GM10847 (cell line): ENCODE measurements around the gene S100A1.
A peak's percentile ranks its signal among the peaks of the same experiment; 100 is the strongest.

Experiments used
- POLR2A ChIP-seq: IDR thresholded peaks from 2 replicates; pipeline ENCODE4 v1.6.1; 2011; ENCODE audit not compliant: insufficient read length; ENCODE audit errors: extremely low read depth

The S100A1 gene

DNA sequence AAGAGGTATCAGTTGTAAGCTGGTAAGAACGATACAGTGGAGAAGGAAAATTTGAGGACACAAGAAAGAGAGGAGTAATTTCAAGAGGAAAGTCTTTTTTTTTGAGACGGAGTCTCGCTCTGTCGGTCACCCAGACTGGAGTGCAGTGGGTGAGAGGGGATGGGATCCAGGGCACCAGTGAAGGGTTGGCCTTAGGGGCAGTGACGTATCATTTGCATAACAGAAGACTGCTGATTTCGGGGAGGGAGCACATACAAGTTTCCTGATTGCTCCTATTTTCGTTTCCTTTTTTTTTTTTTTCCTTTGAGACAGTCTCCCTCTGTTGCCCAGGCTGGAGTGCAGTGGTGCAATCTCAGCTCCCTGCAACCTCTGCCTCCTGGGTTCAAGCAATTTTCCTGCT lies 5.1 kb upstream of the S100A1 start:
- TF ChIP-seq POLR2A: no peak

DNA sequence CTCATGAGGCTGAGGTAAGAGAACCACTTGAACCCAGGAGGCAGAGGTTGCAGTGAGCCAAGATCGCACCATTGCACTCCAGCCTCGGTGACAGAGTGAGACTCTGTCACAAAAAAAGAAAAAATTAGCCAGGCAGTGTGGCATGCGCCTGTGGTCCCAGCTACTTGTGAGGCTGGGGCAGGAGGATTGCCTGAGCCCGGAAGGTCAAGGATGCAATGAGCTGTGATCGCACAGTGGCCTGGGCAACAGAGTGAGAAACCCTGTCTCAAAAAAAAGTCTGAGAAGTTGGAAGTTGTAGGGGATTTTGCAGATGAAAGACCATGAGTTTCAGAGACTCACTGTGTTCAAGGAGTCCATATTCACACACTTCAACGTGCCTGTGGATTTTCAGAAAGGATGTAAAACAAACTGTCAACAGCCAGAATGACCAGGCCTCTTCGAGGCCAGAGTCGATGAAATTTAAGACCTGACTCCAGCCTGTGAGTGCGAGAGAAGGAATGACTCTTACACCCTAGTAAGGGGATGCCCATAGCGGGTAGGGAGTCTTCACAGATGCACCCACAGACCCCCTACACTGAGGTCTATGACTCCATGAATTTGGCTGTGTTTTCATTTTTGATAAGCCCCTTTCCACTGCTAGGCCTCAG lies 3.1 kb upstream of the S100A1 start:
- TF ChIP-seq POLR2A: no peak

DNA sequence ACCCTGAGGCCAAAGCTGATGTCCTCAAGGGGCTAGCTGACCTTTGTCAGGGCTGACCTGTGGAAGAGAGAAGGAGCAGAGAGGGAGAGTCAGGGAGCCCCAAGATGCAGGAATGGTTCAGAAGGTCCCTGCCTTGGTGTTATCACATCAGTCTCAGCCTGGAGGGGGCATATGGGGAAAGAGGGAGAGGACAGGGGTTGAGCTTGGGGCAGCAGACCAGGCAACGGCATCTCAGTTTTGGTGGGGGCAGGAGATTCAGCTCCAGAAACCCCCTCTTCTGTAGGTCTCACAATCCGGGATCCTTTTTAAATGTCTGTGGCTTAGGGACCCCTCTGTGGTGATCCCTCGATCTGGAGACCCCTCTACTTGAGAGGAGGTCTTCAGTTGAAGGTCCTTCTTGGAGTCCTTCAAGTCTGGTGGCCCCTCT lies 1.7 kb upstream of the S100A1 start:
- TF ChIP-seq POLR2A: no peak

DNA sequence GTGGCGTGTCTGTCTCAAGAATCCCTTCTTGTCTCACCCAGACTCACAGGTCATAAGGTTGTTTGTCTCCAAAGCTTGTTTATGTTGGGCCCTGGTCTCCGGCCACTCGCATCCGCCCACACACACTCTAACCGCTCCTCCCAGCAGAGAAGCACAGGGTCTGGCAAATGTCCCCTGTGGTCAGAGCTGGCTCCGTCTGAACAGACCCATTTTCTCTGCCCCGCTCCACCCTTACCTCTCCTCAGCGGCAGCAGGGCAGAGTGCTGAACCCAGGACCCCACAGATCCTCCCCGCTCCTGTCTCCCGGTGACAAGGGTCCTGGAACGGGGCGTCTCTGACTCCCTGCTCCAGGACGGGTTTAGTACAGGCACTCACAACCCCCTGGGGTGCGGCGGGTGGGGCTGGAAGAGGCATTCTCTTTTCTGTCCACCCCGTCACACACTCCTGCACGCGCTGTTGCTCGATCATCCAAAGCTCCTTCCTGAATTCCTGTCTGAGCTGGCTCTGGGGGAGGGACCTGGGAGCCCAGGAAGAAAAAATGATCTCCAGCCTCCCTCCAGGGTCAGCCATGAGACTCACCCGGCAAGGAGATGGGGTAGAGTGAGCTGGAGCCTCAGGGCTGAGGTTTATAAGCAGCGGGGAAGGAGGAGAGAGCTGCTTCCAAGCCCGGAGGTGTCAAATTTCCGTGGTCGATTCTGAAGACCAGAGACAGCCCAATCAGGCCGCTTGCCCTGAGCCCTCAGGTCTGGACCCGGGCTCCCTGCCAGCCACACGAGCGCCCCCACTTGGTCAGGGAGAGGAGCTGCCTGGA lies 1.1 kb upstream of the S100A1 start, which contains the start of gene S100A13:
S100A13 (minus strand) TSS at position 602 of the 811 bp plus-strand sequence. CDS start 1,033 bp downstream, outside the sequence.
- TF ChIP-seq POLR2A: no peak

DNA sequence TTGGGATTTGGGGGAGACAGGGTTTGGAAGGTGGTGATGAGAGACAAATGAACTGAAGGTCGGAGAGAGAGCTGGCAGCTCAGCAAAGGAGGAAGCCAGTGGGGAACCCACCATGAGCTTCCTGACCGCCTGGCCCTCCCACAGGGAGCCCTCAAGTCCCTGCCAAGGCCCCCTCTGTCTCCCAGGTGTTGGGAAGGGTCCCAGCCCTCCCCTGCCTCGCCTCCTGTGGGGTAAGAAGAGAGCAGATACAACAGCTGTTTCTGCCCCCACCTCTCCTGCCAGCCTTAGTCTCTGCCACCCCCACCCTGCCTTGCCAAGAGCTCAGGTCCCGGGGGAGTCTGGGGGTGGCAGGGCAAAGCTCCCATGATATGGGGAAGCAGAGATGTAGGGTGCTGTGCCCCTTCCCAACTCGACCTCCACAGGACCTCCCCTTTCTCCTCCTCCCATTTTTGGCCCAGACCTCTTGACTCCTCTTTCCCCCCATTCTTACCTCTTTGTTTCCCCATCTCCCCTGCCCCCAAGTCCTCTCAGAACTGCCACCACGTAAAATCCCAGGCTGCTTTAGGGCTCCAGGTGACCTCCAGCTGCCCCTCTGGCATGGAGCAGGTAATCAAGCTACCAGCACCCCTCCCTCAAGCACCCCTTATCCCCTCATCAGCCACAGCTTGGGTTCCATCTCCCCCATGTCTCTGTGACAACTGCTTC lies 556 bp downstream of the S100A1 start:
- no peak for TF ChIP-seq POLR2A

DNA sequence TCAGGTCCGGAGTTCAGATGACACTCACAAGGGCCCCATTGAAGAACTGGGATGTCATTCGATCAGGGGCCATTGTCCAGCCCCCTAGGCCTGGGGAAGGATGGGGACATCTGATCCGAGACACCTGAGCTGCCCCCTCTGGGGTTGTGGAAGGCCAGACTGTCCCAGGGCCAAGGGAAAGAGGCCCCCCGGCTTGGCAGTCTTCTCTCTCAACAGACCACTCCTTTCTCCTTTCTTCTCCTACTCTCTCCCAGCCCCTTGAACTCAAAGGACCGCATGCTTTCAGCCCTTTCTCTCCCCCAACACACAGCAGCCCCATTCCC lies 1.1 kb downstream of the S100A1 start:
- TF ChIP-seq POLR2A: no peak

DNA sequence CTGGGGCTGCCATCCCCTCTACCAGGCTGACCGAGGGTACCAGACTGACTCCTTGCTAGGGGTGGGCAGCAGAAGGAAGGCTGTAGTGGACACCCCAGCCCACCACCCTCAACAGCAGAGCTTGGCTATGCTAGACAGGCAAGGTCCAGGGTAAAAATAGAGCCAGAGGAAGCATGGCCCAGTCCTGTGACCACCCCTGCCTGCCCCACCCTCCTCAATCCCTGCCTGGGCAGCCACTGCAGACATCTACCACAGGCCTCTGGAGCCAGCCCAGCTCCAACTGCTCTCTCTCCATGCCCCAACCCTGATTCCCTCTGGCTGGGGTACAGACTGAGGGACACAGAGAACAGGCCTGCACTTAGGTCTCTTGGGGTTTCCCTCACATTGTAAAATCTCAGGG lies 1.7 kb downstream of the S100A1 start:
- no peak for TF ChIP-seq POLR2A

DNA sequence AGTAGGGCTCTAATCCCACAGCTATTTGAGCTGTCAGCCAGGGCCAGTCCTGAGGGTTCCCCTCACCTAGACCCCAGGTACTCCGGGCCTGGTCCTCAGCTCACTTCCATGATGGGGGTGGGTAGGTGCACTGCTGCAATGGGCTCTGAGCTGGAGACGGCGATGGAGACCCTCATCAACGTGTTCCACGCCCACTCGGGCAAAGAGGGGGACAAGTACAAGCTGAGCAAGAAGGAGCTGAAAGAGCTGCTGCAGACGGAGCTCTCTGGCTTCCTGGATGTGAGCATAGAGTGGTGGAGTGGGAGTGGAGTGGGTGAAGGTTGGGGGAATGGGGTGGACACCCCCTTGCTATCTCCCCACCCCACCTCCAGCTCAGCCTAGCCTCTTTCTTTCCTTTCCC lies 2.1 kb downstream of the S100A1 start:
- TF ChIP-seq POLR2A: no peak

DNA sequence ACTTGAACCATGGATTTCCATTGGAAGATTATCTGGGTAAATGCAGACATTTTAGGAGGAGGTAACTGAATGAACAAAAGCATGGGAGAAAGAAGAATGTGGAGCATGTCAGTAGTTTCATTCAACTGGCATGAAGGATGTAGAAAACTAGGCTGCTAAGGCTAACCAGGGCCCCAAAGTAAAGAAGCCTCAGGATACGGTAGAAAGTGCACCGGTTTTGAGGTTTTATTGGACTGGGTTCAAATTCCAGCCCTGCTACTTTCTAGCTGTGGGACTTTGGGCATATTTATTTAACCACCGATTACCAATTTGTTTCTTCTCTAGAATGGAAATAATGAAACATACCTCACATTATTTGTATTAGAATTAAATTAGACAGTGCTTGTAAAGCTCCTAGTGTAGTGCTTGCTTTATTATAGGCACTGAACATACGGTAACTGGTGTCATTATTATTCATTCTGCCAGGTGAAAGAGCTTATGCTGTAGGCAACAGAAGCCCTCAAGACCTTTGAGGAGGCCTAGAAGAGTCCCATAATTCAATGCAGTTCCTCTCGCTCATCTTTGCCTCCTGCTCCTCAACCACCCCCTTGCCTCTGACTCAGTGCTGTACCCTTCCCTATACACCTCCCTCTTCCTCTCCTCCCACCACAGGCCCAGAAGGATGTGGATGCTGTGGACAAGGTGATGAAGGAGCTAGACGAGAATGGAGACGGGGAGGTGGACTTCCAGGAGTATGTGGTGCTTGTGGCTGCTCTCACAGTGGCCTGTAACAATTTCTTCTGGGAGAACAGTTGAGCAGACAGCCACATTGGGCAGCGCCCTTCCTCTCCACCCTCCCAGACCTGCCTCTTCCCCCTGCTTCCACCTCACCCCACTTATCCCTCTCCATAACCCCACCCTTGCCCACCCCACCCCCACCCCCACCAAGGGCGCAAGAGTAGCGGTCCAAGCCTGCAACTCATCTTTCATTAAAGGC lies 3.1 kb downstream of the S100A1 start:
- no peak for TF ChIP-seq POLR2A

DNA sequence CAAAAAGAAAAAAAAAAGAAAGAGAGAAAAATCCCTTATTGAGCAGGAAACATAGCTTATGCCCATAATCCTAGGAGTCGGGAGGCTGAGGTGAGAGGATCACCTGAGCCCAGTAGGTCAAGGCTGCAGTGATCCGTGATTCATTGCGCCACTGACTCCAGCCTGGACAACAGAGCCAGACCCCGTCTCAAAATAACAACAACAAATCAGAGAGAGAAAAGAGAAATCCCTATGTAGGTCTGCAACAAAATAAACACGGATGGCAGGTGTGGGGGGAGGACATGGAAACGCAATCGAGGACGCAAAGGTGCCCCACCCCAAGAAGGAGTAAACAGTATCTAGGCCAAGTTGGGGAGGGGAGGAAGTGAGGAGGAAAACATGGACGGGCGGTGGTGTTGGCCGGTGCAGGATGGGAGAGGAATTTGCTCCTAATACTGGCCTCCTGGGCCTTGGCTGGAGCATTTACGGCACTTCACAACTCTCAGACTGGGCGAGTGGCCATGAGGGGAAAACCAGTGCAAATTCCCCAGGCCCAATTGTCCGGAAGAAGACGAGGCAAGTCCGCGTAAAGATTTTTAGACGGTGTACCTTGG lies 5.0 kb downstream of the S100A1 start:
- TF ChIP-seq POLR2A: no peak

DNA sequence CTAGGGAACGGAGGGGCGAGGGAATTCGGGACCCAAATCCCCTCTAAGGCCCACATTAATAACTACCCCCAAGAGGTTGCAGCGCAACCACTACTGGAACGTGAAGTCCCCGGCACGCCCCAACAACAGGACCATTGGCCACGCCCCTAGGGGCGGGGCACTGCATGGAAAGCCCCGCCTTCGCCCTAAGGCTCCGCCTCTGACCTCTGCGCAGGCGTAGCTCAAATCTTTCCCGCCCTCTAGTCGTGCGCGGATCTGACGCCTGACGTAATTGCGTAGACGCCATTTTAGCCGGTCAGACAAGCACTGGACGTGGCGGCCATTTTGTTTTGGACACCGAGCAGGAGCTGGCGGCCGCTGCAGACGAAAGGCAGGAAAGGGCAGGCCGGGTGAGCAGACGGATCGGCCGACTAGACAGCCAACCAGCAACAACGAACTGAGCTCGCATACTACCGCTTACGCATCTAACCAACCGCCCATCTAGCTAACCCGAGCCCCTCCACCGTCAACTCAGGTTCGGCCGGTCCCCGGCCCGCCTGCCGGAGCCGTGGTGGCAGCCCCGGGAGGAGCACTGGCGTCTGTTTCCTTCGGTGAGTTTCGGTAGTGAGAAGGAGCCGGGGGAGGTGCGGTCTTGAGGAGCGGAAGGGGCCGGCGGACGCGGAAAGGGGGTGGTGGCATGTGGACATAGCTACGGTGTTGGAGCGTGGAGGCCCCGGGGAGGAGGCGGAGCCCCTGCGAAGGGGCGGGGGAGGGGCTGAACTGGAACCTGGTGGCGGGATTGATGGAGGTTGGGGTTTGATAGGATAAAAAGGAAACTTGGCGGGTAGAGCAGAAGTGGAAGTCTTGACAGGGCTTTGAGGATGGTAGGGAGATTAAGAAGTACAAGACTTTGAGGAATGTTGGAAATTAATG lies 5.8 kb downstream of the S100A1 start, which contains the start of gene CHTOP:
CHTOP (plus strand) TSS at position 313 of the 912 bp plus-strand sequence. CDS start 2,523 bp downstream, outside the sequence.
- peak; percentile 92 for TF ChIP-seq POLR2A

DNA sequence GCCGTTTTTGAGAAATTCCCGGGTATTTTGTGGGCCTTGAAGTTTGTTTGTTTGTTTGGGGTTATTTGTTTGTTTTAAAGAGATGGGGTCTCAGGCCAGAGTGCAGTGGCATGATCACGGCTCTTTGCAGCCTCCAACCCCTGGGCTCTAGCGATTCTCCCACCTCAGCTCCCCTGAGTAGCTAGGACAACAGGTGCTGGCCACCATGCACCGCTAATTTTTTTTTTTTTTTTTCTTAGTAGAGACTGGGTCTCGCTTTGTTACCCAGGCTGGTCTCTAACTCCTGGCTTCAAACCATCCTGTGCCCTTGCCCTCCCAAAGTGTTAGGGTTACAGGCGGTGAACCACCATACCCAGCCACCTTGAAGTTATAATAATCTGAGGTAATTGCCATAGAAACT lies 7.6 kb downstream of the S100A1 start:
- no peak for TF ChIP-seq POLR2A

DNA sequence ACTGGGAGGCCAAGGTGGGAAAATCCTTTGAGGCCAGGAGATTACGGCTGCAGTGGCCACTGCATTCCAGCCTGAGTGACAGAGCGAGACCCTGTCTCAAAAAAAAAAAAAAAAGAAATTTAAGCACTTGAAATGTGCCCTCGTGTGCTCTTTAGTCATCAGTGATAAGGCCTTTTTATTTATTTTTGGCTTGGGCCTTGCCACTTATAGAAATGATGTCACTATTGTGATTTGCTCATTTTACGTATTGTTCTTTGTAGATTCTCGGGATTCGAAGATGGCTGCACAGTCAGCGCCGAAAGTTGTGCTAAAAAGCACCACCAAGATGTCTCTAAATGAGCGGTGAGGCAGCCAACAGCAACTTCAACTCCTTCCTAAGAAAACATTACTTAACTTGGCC lies 8.1 kb downstream of the S100A1 start:
- no peak for TF ChIP-seq POLR2A
